ENCODE results near the gene TRMT2A. TPM values are rescaled to one million over a fixed set of nuclear protein-coding genes. Genes with fewer than 3 reads are reported as not detected.

TRMT2A gene
- total and polyA plus RNA-seq, 2 of the 8 experiments (the other 6 are each of a cell fraction or from before 2014, with no cell fraction given): 44.9 to 50.3 TPM

- TF ChIP-seq ASH2L (IDR thresholded peaks at IDR 0.05; ENCODE audit: low read length) (no peak), CHD7 (IDR thresholded peaks at IDR 0.05; ENCODE audit: insufficient replicate concordance, low read length) (no peak), SUZ12 (IDR thresholded peaks at IDR 0.05; ENCODE audit: low read length) (no peak), KDM5A (IDR thresholded peaks at IDR 0.05; ENCODE audit: low read length) (no peak)
Measured at GRCh38 chr22:20130319-20130718, 13.3 kb upstream of the TRMT2A start (continued).
